Adrenal gland (tissue), 5 donors: ENCODE measurements around the gene SLIT3.

Source experiments
- POLR2A ChIP-seq, 2 donors: fragments of 450-650 bp; IDR thresholded peaks; one replicate each; pipeline ENCODE4 v1.6.1; 2017; ENCODE audit warnings: antibody characterized with exemption in 2 of 2, mild to moderate bottlenecking in 2 of 2, moderate library complexity in 1 of 2
- TF ChIP-seq, protein P1 (sequence below), 6 experiments: fragments of 450-650 bp in 4 of 6; fragments of 200-600 bp in 2 of 6; sonication (generic) in 1 of 6; IDR thresholded peaks; 1 replicate in 5 of 6; 2 replicates in 1 of 6; pipeline versions ENCODE4 v1.5.1 to v1.8.0; 2016 to 2021; ENCODE audit warnings: antibody characterized with exemption in 6 of 6, mild to moderate bottlenecking in 2 of 6, moderate library complexity in 1 of 6
- donor health status: DM: no; HTN: no; CAD: no.

DNA sequence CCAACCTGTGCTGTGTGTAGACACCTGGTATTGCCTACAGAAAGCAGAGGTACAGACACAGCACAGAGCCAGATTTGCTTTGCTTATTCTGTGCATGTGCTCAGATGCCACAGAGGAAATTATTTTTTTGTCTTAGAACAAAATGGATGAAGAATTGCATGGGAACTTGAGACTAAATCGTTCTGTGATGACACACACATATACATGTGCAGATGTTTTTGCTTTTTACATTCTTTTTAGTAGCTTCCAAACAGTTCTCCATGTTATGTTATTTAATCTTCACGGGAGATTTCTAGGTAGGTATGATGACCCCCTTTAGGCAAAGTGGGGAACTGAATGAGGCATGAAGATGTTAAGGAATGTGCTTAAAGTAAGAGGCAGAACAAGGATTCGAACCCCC, 500.2 kb downstream of the SLIT3 start:
- TF ChIP-seq, protein P1, sequence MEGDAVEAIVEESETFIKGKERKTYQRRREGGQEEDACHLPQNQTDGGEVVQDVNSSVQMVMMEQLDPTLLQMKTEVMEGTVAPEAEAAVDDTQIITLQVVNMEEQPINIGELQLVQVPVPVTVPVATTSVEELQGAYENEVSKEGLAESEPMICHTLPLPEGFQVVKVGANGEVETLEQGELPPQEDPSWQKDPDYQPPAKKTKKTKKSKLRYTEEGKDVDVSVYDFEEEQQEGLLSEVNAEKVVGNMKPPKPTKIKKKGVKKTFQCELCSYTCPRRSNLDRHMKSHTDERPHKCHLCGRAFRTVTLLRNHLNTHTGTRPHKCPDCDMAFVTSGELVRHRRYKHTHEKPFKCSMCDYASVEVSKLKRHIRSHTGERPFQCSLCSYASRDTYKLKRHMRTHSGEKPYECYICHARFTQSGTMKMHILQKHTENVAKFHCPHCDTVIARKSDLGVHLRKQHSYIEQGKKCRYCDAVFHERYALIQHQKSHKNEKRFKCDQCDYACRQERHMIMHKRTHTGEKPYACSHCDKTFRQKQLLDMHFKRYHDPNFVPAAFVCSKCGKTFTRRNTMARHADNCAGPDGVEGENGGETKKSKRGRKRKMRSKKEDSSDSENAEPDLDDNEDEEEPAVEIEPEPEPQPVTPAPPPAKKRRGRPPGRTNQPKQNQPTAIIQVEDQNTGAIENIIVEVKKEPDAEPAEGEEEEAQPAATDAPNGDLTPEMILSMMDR (IDR thresholded peaks at IDR 0.05): no peak
- no peak for TF ChIP-seq POLR2A (IDR thresholded peaks at IDR 0.05)
